MV-4-11 (cell line): ENCODE measurements around the gene PANX3.
A peak's percentile ranks its signal among the peaks of the same experiment; 100 is the strongest.

Experiments used
- DNase-seq: peaks from one replicate; lab custom pipeline; 2025; lab: John Stamatoyannopoulos, UW

PANX3 gene

DNA sequence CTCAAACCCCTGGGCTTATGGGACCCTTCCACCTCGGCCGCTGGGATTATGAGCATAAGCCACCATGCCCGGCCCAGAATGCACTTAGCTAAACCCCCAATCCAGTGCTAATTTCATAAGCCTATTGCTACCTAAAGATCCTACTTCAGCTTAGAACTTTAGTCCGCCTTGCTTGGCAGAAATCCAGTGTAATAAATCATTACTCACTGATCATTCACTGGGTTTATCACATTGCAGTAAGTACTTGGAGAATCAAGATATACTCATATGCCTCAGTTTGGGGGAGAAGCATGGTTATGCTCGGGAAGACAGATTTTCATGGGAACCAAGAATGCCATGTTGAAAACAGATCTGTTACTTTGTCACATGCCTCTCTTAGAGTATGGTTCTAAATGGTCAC is 7.6 kb downstream of the PANX3 start:
- DNase-seq: no peak

DNA sequence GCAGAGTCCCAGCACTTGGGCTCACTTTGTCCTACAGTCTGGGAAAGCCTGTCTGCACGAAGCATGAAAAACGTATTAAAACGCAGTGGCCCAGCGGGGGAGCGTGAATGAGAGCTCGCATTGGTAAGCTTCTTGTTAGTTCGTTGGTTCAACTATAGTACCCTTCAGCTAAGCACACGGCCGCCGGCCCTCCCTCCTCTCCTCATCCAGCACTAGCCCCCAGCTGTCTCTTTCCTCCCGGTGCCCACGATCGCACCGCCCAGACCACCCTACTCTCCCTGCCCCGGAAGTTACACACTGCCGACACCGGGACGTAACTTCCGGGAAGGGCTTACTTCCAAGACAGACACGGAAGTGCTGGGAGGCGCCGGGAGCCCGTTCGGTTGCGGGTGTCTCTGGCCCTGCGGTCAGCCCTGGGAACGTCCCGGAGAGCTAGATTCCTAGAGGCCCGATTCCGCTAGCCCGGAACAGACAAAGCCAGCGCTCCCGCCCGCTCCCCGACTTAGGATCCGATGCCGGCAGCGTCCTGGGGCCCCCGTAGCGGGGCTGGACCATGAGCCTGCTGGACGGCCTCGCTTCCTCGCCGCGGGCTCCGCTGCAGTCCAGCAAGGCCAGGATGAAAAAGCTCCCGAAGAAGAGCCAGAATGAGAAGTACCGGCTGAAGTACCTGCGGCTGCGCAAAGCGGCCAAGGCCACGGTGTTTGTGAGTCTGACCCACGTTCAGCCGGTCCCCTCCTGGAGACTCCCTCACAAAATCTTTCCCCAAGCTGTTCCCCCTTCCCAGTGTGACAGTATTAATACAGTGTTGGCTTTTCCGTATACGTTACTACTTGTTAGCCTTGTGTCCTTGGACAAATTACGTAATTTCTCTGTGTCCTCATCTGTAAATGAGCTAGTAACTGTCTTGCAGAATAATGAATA is 11.6 kb downstream of the PANX3 start, which contains the start of gene TBRG1:
TSS of gene TBRG1 (plus strand) at position 334 of the 921 bp plus-strand sequence. CDS start at position 554, 220 bp downstream.
- DNase-seq: peak; percentile 91

DNA sequence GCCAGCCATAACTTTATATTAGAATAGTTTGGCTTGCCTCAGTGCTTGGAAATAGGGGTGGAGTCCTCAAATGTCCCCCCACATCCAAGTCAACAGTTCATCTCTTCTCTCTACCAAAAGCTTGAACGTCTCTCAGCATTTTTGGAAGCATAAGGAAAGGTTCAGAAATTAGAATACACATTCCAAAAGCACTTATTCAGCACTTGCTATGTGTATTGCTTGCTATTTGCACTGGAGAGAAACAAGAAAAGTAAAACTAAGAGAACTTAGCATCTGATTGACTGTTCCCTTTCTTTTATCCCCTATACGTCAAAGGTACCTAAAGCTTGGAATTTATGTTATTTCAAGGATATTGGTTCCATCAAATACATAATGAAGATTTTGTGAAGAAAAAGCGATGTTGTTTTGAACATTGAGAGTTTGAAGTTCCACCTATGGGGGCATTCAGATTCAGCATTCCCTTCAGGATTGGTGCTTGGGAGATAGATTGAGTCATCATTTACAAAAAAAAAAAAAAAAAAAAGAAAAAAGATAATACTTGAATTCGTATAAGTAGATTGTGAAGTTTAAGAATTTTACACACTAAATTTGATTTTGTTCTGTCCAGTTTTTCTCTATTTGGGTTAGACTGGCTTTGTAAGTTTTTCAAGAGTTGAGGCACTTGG is 12.8 kb downstream of the PANX3 start:
- DNase-seq: no peak

DNA sequence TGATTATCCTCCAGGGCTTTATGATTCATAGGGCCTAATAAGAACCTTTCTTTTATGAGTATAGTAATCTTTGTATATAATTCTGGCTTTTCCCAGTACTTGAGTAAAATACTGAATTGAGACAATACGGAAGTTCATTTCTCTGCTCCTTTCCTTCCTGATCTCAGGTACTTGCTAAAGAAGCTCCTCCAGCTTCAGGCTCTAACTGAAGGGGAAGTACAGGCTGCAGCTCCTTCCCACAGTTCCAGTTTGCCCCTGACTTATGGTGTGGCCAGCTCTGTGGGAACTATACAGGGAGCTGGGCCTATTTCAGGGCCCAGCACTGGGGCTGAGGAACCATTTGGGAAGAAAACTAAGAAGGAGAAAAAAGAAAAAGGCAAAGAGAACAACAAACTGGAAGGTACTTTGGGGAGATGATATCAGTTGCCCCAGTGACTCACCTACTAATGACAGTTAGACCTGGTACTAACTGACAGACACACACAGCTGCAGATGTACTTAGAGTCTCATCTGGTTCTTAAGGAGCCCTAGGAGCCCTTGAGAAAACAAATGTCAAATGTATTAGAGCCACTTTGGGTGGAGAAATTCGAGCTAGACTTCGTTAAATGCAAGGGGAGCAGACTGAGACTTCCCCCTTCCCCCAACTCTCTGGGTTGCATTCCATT is 14.4 kb downstream of the PANX3 start:
- peak; percentile 26 for DNase-seq

GRCh38 chr11:124627546-124627945 is 16.3 kb downstream of the PANX3 start:
- DNase-seq: peak; percentile 79

DNA sequence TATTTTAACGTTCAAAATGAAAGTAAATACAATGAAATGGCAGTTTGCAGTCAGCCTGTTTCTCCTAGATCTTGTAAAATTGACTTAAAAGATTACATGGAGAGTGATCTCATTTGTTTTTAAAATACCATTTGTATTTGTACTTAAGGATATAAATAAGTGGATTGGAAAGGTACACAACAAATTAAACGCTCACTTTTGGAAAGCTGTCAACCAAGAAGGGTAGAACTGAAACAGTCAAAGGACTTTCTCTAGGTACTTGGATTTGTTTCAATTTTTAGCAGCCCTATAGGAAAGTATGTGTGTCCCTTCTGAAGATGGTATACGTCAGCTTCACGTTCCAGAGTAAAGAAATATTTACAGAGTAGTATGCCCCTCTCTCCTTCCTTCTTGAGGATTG is 18.7 kb downstream of the PANX3 start:
- no peak for DNase-seq

DNA sequence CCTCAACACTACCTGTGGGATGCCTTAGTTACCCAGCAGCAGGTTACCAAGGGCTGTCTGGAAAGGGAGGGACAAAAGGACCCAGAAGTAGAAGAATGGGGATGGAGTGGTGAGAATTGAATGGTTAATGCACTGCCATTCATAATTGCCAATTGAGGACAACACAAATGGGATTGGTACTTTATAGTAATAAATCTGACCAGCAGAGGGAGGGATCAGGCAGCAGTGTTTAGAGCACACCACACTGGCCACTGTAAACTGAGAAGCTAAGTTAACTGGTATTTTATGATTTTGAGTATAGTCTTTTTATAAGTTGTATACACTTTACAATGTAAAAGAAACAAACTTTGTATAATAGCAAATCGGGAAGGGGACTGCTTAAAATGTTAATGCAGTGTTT is 22.1 kb downstream of the PANX3 start:
- no peak for DNase-seq

- DNase-seq: no peak
Observed at GRCh38 chr11:124635932-124636331, 24.7 kb downstream of the PANX3 start.

GRCh38 chr11:124638500-124638899 is 27.3 kb downstream of the PANX3 start:
- DNase-seq: no peak

DNA sequence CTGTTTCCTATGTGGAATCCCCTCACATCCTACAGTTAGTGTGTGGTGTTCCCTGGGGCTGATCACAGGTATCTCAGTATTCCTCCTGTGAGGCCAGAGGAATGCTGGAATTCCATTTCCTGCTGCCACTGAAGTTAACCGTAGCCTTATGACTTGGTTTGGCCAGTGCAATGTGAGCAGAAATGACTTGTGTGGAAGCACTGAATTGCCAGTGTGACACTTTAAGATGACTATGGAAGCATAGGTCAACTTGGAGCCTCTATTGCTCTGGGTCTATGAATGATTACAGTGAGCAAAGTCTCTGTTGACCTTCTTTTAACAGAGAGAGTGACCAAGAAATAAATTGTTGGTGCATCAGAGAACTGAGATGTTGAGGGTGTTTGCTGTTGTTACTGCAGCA is 28.0 kb downstream of the PANX3 start:
- DNase-seq: no peak

DNA sequence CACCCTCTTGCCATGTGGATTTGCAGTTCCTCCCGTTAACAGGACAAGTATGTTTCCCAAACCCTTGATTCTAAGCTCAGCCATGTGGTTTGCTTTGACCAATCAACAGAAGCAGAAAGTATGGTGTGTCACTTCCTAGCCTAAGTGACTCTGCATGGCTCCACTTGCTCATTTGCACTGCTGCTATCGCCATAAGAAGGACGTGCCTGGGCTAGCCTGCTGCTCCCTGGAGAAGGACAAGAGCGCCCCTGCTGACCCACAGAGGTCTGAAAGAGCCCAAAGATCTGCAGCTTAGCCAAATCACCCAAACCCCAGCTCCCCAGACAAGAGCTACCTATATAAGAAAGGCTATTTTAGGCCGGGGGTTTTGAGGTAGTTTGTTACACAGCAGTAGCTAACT is 29.4 kb downstream of the PANX3 start:
- DNase-seq: peak; percentile 14

DNA sequence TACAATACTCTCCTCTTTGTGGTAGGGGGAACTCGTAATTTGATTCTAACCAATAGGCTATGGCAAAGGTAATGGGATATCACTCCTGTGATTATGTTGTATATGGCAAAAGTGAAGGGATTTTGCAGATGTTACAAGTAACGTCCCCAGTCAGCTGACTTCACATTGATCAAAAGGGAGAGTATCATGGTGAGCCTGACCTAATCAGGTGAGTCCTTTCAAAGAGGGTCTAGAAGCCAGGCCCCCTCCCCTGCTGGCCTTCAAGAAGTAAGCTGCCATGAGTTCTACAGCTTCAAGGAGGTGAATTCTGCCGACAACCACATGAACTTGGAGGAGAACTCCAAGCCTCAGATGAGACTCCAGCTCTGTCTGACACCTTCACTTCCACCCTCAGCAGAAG is 31.4 kb downstream of the PANX3 start:
- no peak for DNase-seq

DNA sequence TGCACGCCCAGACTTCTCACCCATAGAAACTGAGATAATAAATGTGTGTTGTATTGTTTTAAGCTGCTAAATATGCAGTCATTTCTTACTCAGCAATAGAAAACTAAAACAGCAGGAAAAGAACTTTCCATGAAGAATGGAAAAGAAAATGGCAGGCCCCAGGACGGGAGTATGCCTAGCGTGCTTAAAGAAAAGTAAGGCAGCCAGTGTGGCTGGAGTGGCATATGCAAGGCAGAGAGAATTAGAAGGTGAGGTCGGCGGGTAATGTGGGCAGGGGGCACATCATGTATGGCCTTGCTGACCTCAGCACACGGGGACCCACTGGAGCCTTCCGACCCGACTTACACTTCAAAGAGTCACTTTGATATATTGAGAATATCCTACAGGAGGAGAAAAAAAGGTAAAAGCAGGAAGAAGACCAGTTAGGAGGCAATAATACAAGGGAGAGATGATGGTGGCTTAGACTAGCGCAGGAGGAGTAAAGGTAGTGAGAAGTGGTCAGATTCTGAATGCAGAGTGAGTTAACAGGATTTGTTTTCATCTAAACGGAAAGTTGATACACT is 31.9 kb downstream of the PANX3 start:
- DNase-seq: no peak

- peak; percentile 42 for DNase-seq
Observed at GRCh38 chr11:124643605-124644425, 32.6 kb downstream of the PANX3 start.

- DNase-seq: peak; percentile 64
Observed at GRCh38 chr11:124644426-124645280, 33.4 kb downstream of the PANX3 start.

DNA sequence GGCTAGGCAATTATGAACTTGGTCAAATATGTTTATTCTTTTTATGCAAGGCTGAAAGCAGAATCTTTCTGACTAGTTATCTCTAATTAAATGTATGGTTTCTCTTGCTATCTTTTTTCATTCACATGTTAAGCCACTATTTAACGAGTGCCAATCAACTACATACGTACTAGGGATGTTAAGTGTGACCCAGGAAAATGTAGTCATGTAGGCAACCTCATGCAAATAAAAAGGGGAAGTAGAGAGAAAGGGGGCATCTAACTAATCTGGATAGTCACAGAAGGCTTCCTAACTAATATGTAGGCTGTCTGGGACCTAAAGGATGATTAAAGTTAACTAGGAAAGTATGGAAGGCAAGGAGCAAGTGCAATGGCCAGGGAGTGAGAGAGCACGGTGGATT is 34.9 kb downstream of the PANX3 start:
- DNase-seq: peak; percentile 51

GRCh38 chr11:124648610-124649009 is 37.4 kb downstream of the PANX3 start:
- no peak for DNase-seq

DNA sequence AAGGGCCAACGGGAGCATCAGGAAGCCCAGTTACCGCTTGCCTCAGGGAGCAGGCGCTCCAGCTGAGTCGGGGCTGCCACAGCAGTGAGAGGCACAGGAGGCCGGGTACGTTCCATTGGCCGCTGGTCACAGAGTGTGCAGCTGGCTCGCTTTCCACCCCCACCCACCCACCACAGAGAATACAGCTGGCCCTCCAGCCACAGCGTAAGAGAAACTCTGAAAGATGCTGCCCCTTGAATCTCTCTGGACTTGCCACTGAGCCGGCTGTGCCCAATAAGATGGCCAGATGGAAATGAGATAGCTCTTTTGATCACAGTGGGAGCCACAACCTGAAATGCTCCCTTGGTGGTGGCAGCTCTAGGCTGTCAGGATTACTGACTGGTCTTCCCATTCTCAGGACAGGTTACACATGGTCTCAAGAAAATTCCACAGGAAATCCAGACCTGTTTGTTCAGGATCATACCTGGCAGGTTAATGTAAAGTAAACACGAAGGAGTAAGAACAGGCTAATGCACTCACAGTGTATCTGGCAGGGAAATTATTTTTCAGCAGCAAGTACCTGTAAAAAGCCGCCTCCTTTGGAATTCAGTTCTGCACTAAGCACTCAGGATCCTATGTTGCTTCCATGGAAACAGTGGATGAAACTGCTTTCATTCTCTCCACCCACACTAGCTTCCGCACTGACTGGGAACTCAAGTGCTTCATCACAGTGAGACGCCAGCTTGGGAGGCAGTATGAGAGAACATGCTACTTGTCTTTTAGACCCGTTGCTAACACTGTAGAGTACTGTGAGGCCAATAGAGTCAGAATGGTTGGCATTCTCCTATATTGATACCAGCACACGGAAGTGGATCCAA is 45.8 kb downstream of the PANX3 start:
- no peak for DNase-seq

DNA sequence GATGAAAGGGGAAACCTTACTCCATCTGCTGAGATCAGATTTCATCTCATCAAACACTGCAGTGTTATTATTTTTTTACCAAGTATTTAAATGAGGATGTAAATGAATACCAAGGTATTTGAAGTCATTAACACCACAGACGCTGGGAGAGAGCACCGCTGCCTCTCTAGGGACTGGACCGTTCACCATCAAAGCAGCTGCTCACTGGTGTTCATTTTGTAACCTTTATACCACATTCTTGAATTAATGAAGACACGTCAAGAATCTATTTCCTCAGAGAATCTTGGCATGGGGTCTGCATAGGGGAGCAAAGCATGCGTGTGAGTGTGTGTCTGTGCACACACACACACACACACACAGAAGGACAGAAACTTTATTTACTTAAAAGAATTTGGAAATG is 46.7 kb downstream of the PANX3 start:
- no peak for DNase-seq

- DNase-seq: no peak
Observed at GRCh38 chr11:124658501-124658900, 47.3 kb downstream of the PANX3 start.
